ENCODE data around the gene COL27A1.

COL27A1 gene

DNA sequence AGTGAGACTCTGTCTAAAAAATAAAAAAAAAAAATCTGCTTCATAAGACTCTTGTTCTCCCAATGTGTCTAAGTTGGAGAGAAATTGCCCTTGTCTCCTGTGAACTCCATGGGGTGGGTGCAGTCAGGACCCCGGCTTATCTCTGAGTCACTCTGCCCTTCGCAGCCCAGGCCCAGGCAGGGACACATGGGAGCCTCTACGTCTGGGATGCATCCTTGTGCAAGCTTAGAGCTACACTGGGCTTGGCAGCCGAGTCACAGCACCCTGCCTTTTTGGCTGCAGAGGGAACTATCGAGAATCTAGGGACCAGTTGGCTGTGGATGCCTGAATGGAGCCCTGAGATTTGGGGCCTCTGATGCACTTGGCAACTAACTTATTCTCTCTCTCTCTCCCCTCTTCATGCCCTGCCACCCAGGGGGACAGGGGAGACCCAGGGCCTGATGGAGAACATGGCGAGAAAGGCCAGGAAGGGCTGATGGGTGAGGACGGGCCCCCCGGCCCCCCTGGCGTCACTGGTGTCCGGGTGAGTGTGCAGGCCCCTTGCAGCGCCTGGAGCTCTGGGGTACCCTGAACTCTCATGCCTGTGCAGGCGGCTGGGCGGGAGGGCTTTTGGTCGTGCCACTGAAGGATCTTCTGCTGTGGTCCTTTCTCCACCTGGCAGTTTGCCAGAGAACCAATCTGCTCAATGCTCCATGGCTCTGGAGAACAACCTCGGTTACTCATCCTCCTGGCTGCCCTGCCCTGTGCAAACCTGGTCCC is 120.1 kb downstream of the COL27A1 start:
- no peak for DNase-seq

DNA sequence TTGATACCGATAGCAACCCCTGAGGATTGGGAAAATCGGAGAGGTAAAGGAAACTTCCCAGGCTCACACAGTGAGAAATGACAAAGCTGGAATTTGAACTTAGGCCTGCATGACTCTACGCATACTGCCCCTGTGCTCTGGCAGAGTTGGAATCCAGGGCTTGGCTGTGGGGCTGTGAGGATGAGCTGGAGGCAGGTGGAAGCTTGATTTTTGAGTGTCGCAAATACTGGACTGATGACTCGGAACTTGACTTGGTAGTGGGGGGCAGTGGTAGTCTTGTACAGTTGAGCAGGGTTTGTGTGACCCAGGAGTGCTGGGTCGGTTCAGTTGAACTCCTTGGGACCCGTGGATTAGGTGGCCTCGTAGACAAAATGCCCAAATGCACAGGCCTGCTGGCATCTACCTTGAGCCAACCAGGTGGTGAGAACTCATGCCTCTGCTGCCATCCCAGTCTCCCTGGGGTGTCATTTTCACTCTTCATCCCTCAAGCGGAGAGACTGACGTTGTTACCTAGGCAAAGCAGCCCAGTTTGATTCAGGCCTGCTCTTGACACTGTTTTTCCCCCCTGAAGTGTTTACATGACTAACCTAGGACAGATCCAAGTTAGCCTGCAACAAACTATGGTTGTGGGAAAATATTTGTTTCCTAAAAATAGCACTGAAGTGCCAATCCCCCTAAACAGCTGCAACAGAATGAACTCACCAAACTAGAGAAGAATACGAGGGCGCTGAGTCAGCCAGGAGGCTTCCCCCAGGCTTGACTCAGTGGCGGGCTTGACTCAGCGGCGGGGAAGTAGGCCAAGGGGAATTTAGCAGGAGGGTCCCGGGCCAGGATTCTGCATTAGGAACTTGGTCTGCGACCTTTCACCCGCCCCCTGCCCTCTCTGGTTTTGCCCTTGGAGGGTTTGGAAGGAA is 121.8 kb downstream of the COL27A1 start:
- DNase-seq, result no peak

DNA sequence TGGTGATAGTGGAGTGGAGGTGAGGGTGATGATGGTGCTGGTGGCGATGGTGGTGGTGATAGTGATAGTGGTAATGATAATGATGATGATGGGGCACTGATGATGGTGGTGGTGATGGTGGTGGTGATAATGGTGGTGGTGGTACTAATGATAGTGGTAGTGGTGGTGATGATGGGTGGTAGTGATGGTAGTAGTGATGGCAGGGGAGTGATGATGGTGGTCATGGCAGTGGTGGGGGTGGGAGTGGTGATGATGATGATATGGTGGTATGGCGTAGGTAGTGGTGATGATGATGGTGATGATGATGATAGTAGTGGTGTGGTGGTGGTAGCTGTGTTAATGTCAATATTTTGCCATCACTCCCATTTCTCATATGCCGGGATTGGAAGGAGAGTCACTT is 123.0 kb downstream of the COL27A1 start:
- no peak for DNase-seq

DNA sequence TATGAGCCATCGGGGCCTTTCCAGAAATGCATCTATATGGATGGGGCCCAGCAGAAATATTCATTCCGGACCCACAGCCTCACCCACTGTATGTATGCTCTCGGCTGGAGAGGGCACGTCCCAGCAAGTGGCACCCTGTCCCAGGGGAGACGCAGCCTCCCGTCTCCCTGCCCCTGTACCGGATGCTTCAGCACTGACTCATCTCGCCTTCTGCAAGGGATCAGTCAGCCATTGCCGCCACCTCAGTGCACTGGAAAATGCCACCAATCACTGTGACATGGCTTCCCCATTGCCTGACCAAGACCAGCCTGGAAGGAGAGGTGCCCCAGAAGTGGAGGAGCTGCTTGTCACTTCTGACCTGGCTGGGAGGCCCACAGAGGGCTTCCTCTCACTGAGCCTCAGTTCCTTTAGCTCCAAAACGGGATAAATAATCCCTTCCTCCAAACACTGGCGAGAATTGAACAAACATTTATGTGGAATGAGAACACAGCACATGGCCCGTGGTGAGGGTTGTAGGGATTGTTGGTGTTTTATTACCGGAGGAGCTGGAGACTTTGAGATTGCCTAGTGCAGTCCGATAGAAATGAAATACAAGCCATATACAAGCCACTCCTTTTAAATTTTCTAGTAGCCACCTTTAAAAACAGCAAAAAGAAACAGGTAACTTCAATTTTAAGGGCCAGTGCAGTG is 123.7 kb downstream of the COL27A1 start:
- no peak for DNase-seq

DNA sequence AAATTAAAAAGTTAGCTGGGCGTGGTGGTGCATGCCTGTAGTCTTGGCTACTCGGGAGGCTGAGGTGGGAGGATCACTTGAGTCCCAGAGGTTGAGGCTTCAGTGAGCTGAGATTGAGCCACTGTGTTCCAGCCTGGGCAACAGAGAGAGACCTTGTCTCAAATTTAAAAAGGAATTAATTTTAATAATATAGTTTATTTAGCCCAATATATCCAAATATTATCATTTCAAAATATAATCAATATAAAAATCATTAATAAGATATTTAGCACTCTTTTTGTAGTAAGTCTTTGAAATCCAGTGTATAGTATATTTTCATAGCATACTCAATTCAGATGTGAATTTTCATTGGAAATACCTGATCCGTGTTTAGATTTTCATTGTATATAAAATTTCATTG is 124.4 kb downstream of the COL27A1 start:
- DNase-seq, result no peak

DNA sequence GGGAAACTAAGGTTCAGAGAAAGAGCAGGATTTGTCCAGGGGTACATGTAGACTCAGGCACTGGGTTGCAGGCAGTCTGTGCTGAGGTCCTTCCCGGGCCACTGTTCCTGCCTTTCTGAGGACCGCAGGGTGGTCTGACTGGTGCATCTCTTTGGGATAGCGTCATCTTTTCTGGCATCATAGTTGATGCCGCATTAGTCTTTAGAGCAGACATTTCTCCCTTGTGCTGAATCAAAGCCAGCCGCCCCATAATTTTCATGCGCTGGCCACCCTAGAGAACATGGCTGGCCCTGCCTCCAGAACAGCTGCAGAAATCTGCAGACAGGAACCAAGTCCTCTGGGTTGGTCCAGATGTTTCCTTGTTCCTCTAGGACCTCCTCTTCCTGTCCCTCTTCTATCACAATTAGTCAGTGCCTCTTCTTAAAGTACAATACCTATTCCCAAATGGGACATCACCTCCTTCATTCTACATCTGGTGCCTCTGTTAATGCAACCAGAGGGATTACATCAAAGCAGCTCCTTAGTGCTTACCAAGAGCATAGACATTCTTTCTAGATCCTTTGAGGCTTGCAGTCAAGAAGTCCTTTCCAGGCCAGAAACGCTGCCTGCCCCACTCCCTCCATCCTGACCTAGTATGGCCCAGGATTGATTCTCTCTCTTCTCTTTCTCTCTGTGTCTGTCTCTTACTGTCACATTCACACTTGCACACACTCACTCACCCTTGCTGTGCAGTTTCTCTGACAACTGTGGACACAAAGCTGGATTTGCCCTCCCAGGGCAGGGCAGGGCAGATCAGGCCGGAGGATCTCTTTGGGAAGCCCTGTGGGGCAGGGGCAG is 125.5 kb downstream of the COL27A1 start:
- no peak for DNase-seq

DNA sequence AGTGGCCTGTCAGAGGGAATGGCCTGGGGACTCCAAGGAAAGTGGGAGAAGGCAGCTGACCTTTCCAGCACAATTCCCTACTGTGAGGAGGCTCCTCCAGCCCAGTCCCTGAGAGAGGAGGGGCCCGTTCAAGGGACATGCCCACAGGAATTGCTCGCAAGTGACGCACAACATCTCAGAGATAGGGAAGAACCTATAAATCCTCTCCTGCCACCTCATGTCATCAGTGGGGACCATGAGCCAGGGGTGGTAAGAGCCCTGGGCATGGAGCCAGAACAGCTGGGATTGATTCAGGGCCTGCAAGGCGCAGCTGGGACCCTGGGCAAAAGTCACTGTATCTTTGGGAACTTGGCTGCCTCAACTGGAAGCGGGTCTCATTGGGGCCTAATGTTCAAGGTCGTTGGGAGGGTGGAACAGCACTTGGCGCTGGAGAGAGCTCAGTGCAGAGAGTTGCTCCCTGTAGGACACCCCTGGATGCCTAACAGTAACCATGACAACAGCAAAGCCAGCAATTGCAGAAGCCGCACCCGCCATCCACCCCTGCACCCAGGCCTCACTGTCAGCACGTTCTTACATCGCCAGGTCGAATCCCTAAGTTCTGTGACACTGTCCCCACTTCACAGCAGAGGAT is 126.3 kb downstream of the COL27A1 start:
- DNase-seq, result no peak

DNA sequence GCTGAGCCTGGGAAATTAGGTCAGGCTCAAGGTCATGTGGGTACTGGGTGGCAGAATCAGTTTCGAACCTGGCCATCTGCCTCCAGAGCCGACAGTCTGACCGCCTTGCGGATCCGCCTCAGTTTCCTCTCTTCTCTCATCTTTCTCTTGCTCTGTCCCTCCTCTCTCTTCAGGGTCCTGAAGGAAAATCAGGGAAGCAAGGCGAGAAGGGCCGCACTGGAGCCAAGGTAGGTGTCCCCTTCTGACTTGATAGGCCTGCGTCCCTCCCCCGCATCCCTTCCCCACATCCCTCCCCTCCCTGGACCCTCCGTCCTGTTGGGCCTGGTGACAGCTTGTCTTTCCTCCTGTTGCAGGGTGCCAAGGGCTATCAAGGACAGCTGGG is 126.8 kb downstream of the COL27A1 start:
- DNase-seq, result no peak

DNA sequence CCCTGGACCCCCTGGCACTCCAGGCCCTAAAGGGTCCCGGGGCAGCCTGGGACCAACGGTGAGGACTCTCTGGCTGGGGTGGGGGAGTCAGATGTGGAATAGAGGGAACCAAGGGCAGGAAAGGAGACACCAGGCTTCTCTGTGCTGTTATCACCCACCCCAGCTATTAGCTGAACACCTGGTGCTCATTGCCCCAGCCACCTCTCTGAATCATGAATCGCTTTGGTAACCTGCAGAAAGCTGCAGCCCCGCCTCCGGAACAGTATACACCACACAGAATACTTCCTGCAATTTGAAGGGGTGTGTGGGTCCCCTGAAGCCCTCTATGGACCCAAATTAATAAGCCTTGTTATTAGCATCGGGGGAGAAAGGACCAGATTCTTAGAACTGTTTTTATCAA is 127.2 kb downstream of the COL27A1 start:
- no peak for DNase-seq

DNA sequence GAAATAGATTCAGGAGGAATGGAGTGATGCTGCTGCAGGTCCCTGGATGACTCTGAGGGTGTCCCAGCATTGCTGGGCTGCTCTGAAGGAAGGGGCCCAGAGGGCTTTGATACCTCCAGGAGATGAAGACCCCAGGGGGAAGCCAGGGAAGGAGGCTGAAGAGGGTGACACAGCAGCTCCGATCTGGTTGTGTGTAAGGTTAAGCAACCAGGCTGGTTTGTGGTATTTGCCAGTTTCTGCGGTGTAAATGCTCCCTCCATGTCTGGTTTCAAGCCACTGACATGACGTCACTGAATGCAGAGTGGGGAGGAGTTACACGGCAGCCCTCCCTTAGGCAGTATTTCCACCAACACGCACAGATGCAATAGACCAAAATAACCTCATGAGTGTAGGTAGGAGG is 127.6 kb downstream of the COL27A1 start:
- no peak for DNase-seq

DNA sequence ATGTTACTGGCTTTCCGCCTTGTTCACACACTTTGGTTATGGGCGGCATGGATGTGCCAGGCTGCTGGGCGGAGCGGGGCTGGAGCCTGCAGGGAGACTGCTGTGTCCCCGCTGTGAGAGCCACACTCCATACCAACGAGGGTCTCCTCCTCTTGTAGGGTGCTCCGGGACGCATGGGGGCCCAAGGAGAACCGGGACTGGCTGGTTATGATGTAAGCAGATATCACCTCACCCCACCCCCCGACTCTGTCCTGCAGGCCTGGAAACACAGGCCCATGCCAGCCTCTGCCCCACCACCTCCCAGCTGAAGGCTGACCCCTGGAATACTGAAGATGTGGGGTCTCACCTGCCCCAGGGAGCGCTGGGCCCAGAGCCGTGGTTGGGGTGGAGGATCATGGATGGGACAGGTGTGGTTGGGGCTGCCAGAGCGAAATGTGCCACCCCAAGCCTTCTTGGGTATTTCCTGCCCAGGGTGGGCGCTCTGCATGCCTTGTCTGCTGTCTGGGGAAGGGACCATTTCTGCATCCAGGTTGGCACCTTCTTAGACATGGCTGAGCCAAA is 128.3 kb downstream of the COL27A1 start:
- no peak for DNase-seq

DNA sequence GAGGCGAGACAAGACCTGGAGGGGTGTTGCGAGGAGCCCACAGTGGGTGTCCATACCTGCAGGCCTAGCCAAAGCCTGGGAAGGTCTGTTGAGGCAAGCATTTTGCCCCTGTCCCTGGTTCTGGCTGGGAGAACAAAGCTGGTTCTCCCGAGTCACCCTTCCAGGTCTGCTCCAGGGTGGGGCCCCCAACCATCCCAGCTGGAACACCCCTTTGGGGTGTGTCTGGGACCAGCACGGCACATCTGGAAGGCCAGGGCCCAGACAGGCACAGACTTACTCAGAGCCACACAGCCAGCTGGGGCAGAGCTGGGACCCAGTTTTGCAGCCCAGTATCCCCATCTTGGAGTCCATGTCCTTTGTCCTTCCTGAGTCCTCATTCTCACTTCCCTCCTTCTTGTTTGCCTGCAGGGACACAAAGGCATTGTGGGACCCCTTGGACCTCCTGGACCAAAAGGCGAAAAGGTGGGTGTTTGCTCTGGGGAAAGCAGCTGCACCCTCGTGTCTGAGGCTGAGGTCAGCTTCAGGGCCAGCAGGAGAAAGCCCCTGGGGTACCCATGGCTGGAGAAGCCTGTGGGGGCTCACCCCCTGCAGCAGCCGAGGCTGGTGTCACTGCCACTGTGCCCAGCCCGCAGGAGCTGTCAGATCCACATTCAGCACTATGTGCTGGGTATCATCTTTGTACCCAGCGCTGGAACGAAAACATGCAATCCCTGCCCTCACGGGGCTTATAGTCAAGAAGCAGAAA is 129.2 kb downstream of the COL27A1 start:
- no peak for DNase-seq

DNA sequence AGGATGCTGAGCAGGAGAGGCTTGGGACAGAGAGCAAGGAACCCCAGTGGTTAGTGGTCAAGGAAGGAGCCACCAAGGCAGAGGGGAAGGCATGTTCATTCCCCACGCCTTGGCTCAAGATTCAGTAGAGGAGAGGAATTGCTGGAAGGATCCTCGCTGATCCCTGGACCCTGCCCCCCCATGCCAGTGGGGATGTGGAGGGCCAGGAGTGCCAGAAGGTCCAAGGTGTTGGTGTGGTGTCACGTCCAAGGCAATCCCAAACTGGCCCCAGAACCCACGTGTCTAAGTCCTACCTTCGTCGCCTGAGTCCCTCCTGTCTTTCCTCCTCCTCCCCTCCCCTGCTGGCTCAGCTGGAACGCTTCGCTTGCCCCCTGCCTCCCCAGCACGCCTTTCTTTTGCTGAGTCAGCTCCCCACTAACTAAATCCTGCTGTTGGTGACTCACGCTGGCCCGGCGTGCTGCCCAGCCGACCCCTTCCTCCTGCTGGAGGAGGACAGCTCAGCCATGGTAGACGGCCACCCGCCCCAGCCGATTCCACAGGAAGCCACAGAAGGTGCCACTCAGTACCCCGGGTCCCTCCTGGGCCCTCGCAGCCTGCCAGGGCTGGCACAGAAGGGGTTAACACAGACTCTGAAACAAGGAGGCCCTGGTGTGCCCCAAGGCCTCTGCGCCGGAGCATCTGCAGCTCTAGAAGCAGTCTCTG is 130.0 kb downstream of the COL27A1 start:
- no peak for DNase-seq

DNA sequence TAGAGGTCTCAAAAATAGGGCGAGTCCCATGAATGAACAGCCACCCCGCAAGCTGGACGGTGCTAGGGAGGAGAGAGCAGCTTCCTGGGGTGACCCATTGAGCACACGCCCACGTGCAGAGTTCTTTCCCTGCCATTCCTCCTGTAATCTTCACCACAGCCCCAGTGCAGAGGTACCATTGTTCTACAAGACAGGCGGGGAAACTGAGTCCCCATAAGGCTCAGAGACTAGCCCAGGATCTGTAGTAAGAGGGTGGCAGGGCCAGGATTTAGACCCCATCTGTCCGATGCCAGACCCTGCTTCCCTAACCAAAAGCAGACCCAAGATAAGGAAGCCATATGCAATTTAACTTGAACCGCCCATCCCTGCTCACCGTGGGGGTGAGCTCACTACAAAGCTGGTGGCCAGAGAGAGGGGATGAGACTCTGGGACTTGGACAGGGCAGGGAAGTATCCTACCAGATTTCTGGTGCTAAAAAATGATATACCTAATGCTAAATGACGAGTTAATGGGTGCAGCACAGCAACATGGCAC is 130.9 kb downstream of the COL27A1 start:
- DNase-seq, result no peak

DNA sequence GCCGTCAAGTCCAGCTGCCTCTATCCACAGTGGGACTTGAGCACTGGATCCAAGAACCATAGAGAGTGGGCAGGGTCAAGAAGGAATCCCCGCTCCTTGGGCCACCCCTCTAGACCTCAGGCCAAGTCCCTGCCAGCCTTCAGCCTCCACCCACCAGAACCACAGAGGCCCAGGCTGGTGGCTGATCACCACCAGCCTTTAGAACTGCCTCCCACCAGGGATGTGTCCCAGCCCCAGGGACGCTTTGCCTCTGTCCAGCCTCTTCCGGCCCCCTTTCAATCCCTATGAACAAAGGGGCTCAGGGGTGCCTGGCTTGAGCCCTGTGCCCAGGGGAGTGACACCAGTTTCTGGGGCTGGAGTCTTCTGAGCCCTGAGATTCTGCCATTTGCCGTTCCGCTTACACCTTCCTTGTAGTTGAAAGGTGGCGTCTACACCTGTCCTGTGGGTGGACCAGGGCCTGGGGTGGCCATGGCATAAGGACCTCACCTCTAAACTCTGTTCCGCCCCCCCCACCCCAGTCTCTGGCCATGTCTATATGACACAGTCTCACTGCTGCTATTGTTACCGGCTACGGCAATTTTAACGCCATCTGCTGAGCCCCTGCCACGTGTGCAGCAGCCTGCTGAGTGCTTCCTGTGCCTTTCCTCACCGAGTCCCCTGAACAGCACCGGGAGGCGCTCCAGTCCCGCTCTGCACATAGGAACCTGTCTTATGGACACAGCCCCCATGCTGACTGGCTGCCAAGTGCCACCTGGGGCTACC is 131.8 kb downstream of the COL27A1 start:
- no peak for DNase-seq

DNA sequence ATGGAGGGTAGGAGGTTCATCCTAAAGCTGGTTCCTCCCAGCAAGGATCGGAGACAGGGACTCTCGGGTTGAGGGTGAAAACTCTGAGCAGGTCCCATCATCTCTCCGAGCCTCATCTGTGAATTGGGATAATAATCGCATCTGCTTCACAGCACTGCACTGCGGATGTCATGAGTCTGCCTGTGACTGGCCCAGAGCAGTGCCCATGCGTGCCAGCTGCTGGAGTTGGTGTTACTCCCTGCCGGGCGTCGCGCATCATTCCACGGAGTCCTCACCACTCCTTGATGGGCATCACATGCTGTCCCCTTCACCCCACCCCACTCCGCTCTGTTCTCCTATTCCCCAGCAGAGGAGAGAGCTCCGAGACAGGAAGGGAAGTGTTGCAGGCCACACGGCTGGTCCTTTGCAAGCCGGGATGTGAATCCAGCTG is 132.4 kb downstream of the COL27A1 start:
- no peak for DNase-seq

DNA sequence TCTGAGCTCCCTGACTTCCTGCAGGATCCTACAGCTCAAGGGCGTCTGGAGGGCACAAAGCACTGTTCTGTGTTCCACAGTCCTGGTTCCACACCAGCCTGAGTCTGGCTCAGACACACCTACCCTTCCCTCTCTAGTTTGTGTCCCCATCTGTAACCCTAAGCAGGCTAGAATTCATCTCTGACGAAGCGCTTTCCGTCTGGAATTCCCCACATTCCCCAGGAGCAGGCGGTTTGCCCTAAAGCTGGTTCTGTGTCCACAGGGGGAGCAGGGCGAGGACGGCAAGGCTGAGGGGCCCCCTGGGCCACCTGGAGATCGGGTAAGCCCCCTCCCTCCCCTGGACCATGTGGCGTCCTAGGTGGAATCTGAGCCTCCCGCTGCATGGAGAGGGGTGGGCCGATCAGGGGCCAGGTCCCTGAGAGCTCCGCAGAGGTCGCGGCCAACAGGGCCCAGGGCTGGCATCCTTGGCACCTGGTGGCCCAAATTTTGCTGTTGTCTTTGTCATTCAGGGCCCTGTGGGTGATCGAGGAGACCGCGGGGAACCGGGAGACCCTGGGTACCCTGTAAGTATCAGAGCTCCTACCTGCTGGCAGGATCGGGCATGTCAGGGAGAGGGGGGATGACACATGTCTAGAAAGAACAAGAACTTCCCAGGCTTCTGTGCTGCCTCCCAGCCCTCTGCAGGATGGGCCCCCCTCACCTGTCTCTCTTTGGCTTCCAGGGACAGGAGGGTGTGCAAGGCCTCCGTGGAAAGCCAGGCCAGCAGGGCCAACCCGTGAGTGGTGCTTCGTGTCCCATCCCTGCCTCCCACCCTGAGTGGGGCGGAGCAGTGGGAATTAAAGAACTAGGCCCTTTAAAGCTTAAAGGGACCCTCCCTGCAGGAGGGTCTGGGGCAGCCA is 133.1 kb downstream of the COL27A1 start:
- DNase-seq, result no peak

DNA sequence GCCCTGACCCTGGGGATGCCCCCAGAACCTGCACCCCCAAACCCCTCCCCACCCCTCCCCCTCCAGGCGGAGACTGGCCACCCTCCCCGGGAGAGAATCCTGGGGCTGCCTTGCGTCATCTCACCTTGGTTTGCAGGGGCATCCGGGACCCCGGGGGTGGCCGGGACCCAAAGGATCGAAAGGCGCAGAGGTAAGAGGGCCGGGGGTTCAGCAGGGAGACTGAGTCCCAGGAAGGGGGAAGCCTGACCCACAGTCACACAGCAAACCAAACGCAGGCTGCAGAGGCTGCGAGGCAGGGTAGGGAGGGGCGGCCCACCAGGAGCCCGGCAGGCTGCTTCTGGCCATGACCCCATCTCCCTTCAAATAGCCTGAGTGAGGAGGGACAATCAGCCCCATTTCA is 133.8 kb downstream of the COL27A1 start:
- DNase-seq, result no peak

Data from CD4-positive, alpha-beta T cell treated with Interferon gamma for 1 hour (primary cell).